ENCODE measurements around the gene PSMC6.

- TF ChIP-seq GLIS3 (CRISPR knock-in tag; IDR thresholded peaks at IDR 0.05) (no peak), ARNTL (CRISPR knock-in tag; IDR thresholded peaks at IDR 0.05; ENCODE audit: borderline replicate concordance, low read depth) (no peak), ZNF565 (CRISPR knock-in tag; conservative IDR thresholded peaks at IDR 0.05; ENCODE audit: low read depth) (no peak), ZNF8 (CRISPR knock-in tag; IDR thresholded peaks at IDR 0.05) (no peak), ZFP30 (CRISPR knock-in tag; IDR thresholded peaks at IDR 0.05) (no peak), RARB (CRISPR knock-in tag; IDR thresholded peaks at IDR 0.05) (no peak), TCF4 (CRISPR knock-in tag; IDR thresholded peaks at IDR 0.05; ENCODE audit: borderline replicate concordance) (no peak), ZFP3 (CRISPR knock-in tag; IDR thresholded peaks at IDR 0.05) (no peak), ZNF70 (CRISPR knock-in tag; IDR thresholded peaks at IDR 0.05) (no peak)
- TF ChIP-seq, protein P1, sequence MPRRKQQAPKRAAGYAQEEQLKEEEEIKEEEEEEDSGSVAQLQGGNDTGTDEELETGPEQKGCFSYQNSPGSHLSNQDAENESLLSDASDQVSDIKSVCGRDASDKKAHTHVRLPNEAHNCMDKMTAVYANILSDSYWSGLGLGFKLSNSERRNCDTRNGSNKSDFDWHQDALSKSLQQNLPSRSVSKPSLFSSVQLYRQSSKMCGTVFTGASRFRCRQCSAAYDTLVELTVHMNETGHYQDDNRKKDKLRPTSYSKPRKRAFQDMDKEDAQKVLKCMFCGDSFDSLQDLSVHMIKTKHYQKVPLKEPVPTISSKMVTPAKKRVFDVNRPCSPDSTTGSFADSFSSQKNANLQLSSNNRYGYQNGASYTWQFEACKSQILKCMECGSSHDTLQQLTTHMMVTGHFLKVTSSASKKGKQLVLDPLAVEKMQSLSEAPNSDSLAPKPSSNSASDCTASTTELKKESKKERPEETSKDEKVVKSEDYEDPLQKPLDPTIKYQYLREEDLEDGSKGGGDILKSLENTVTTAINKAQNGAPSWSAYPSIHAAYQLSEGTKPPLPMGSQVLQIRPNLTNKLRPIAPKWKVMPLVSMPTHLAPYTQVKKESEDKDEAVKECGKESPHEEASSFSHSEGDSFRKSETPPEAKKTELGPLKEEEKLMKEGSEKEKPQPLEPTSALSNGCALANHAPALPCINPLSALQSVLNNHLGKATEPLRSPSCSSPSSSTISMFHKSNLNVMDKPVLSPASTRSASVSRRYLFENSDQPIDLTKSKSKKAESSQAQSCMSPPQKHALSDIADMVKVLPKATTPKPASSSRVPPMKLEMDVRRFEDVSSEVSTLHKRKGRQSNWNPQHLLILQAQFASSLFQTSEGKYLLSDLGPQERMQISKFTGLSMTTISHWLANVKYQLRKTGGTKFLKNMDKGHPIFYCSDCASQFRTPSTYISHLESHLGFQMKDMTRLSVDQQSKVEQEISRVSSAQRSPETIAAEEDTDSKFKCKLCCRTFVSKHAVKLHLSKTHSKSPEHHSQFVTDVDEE (CRISPR knock-in tag; IDR thresholded peaks at IDR 0.05) = no peak
- TF ChIP-seq, protein P2, sequence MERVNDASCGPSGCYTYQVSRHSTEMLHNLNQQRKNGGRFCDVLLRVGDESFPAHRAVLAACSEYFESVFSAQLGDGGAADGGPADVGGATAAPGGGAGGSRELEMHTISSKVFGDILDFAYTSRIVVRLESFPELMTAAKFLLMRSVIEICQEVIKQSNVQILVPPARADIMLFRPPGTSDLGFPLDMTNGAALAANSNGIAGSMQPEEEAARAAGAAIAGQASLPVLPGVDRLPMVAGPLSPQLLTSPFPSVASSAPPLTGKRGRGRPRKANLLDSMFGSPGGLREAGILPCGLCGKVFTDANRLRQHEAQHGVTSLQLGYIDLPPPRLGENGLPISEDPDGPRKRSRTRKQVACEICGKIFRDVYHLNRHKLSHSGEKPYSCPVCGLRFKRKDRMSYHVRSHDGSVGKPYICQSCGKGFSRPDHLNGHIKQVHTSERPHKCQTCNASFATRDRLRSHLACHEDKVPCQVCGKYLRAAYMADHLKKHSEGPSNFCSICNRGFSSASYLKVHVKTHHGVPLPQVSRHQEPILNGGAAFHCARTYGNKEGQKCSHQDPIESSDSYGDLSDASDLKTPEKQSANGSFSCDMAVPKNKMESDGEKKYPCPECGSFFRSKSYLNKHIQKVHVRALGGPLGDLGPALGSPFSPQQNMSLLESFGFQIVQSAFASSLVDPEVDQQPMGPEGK (CRISPR knock-in tag; IDR thresholded peaks at IDR 0.05; ENCODE audit: borderline replicate concordance) = no peak
Observed at GRCh38 chr14:52724360-52724644, 17.3 kb downstream of the PSMC6 start.
